Activated CD4-positive, alpha-beta memory T cell treated with anti-CD3 and anti-CD28 coated beads for 36 hours (primary cell): ENCODE data around the gene OLFM1. TPM values are rescaled to one million over a fixed set of nuclear protein-coding genes. Genes with fewer than 3 reads are reported as not detected.
"Not testable (repeated sequence)": the region's sequence is repeated elsewhere in the genome, so short reads cannot be mapped to it uniquely, and the experiment has no call there.

Experiments
- CTCF ChIA-PET: fragments of 350-600 bp; sonication (Branson Sonifier 250); formaldehyde crosslinking; loops from one replicate; lab custom pipeline; 2021; ENCODE audit warnings: antibody characterized with exemption, inconsistent platforms; lab: Charles Lee
- POLR2A ChIA-PET: fragments of 350-600 bp; sonication (Branson Sonifier 250); formaldehyde crosslinking; loops from one replicate; lab custom pipeline; 2021; ENCODE audit warnings: antibody characterized with exemption; lab: Charles Lee
- DNase-seq: peaks from one replicate; pipeline ENCODE4 v3.0.0-alpha.2; 2020
- H3K27ac Mint-ChIP-seq: one replicate; pipeline ENCODE4 v1.8.0; 2021; ENCODE audit warnings: mixed read lengths
- H3K27me3 Mint-ChIP-seq: one replicate; pipeline ENCODE4 v1.8.0; 2021; ENCODE audit warnings: mixed read lengths
- H3K36me3 Mint-ChIP-seq: one replicate; pipeline ENCODE4 v1.8.0; 2021; ENCODE audit warnings: mixed read lengths
- H3K4me1 Mint-ChIP-seq: one replicate; pipeline ENCODE4 v1.8.0; 2021; ENCODE audit warnings: low read depth, mixed read lengths
- H3K4me3 Mint-ChIP-seq: one replicate; pipeline ENCODE4 v1.8.0; 2021; ENCODE audit warnings: mild to moderate bottlenecking, mixed read lengths
- H3K9me3 Mint-ChIP-seq: one replicate; pipeline ENCODE4 v1.8.0; 2021; ENCODE audit warnings: mixed read lengths
- intact Hi-C: fragments of 100-400 bp; cut with micrococcal nuclease; formaldehyde crosslinking; loops from one replicate; pipeline ENCODE4 v1.15.1; 2023
- total RNA-seq, 2 experiments: library from RNA; stranded (reverse); gene quantifications; one replicate each; pipeline ENCODE4 v1.2.3, GENCODE V29; 2021

Gene OLFM1
- total RNA-seq, 2 experiments from 2014 or later: not detected

DNA sequence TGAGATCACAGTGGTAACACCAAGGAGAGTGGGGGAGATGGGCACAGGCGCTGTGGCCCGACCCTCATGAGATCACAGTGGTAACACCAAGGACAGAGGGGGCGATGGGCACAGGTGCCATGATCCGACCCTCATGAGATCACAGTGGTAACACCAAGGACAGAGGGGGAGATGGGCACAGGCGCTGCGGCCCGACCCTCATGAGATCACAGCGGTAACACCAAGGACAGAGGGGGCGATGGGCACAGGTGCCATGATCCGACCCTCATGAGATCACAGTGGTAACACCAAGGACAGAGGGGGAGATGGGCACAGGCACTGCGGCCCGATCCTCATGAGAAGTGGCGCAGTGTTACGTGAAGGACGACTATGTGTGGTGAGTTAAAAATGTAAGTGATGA is 75.1 kb downstream of the OLFM1 start:
- H3K9me3 Mint-ChIP-seq, H3K36me3 Mint-ChIP-seq, H3K27ac Mint-ChIP-seq, H3K4me3 Mint-ChIP-seq, H3K4me1 Mint-ChIP-seq, intact Hi-C loops, H3K27me3 Mint-ChIP-seq, CTCF ChIA-PET, POLR2A ChIA-PET, DNase-seq: not testable (repeated sequence)

DNA sequence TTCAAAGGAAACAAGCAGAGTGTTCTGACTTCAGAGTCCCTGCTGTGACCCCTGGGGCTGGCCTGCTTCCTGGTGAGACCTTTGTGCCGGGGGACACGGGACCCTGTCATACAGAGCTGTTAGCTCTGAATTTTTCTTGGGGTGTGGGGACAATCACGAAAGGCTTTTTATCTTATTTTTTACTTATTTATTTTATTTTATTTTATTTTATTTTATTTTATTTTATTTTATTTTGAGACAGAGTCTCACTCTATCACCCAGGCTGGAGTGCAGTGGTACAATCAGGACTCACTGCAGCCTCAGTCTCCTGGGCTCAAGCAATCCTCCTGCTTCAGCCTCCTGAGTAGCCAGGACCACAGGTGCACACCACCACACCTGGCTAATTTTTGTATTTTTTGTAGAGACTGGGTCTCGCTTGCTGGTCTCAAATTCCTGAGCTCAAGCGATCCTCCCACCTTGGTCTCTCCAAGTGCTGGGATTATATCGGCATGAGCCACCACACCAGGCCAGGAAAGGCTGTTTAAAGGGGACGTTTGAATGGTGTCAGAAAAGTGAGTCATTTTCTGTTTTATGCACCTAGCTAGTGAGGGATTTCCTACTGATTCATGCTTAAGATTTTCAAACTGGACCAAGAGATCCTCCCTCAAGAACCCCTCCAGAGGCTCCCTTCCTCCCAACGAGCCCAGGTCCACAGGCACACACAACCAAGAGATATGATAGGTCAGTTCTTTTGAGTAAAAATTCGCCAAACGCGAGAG is 75.7 kb downstream of the OLFM1 start:
- Mint-ChIP-seq H3K9me3 (no peaks in the 10 kb centered on the region), H3K4me3 (no peak overlapping the region), H3K27ac (no peak overlapping the region), H3K36me3 (no peaks in the 10 kb centered on the region), H3K4me1 (no peaks in the 10 kb centered on the region), H3K27me3 (peaks cover 3% of the 10 kb centered on the region)
- ChIA-PET POLR2A (no interaction called here), CTCF (no interaction called here)
- no peak for DNase-seq
- intact Hi-C loops: no loop called here

DNA sequence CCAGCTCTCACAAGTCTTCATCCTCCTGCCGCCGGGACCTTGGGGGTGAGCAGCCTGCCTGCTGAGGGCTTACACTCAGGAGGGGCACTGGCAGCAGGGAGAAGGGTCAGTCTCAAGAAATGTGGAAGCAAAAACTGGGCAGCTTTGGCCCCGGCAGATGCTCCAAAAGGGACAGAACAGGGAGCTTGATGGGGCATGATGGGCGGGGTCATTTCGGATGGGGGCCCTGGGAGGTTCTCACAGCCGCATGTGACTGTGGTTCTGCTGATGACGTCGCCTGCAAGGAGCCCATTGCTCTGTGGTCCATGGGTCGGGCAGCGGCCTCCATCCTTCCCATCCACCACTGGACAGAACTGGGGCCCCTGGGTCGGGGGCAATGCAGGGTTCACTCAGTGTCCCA is 76.6 kb downstream of the OLFM1 start:
- Mint-ChIP-seq H3K27ac (no peak overlapping the region), H3K4me1 (no peaks in the 10 kb centered on the region), H3K36me3 (no peaks in the 10 kb centered on the region), H3K9me3 (no peaks in the 10 kb centered on the region), H3K4me3 (no peak overlapping the region), H3K27me3 (peaks cover 3% of the 10 kb centered on the region)
- POLR2A ChIA-PET: no interaction called here
- intact Hi-C loops: no loop called here
- DNase-seq: no peak
- CTCF ChIA-PET: no interaction called here

DNA sequence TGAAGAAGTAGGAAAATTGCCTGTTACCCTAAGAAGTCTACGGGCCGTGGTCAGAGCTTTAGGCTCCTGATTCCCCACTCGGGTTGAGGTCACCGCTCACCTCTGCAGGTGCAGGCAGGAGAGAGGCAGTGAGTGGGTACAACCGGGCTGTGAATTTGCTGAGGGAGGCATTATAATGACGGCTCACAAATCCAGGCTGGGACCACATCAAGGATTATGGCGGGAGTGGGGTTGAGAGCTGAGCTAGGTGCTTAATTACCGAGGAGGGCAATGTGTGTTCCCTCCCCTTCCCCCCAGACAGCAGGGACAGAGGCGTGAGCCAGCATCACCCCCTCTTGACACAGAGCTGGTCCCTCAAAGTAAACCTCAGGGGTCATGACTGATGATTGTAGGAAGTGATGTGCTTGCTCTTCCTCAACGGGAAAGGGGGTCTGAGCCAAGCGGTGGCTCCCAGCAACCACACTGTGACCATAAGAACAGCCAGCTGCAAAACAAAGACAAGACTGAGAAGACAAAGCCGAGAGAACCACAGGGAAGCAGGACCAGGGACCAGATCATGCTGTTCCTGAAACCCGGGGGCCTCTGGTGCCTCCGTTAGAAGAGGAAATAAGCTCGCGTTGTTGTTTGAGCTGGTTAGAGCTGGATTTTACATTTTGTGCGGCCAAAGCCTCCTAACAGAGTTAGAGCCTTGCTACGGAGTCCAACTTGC is 77.7 kb downstream of the OLFM1 start:
- peaks cover 3% of the 10 kb centered on the region for H3K27me3 Mint-ChIP-seq
- no peak overlapping the region for H3K27ac Mint-ChIP-seq
- no peaks in the 10 kb centered on the region for H3K4me1 Mint-ChIP-seq
- intact Hi-C loops: no loop called here
- CTCF ChIA-PET: no interaction called here
- H3K36me3 Mint-ChIP-seq: no peaks in the 10 kb centered on the region
- POLR2A ChIA-PET: no interaction called here
- H3K9me3 Mint-ChIP-seq: no peaks in the 10 kb centered on the region
- H3K4me3 Mint-ChIP-seq: no peak overlapping the region
- DNase-seq: no peak

DNA sequence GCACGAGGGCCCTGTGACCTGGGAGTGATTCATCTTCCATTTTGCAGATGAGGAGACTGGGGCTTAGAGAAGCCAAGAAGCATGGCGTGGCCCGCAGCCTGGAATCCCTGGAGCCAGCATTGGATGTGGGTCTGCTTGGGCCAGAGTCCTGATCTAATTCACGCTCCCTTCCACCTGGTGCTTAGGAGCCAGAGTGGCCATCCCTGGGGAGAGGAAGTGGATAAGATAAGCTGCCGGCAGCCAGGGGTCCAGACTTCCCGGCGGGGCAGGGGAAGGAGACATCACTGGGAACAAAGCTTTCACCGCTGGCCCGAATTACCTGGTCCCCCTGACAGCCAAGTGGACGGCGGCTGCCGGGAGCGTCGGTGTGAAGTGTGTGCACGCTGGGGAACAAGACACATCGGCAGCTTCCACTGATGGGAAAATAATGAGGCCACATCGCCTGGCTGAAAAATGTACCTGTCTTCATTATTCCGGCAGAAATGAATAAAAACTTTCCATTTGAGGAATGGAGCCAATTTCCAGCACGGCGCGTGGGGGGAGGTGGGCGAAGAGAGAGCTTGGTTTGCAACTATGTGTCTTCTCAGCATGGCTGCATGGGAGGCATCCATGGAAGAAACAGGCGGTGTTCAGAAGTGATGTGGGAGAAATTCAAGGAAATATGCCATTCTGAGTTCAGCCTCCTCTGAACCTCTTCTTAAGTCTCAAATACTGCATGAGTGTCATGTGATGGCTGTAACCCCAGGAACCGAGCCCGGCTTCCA is 78.5 kb downstream of the OLFM1 start:
- no peak overlapping the region for H3K4me3 Mint-ChIP-seq
- H3K36me3 Mint-ChIP-seq: no peaks in the 10 kb centered on the region
- H3K27ac Mint-ChIP-seq: no peak overlapping the region
- intact Hi-C loops: no loop called here
- ChIA-PET POLR2A (no interaction called here), CTCF (no interaction called here)
- no peaks in the 10 kb centered on the region for H3K4me1 Mint-ChIP-seq
- peaks cover 3% of the 10 kb centered on the region for H3K27me3 Mint-ChIP-seq
- no peaks in the 10 kb centered on the region for H3K9me3 Mint-ChIP-seq
- no peak for DNase-seq

DNA sequence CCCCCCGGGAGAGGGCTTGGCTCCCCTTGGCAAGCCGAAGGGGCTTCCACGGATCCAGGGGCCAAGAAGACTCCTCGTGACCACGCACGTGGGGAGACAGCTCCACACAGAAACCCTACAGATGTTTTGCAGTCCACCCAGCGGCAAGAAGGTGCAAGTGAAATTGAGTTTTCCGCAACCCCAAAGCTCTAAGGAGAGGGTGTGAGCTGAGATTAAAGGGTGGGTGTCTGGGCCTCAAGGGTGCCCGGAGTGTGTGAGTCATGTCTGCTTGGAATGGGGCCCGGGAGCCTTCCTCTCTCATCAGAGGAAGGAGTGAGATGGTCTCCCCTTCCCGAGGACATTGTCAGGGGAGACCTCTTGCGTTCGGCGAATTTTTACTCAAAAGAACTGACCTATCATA is 79.1 kb downstream of the OLFM1 start:
- no peak overlapping the region for H3K27ac Mint-ChIP-seq
- intact Hi-C loops: no loop called here
- CTCF ChIA-PET: no interaction called here
- H3K4me1 Mint-ChIP-seq: no peaks in the 10 kb centered on the region
- DNase-seq: no peak
- peaks cover 3% of the 10 kb centered on the region for H3K27me3 Mint-ChIP-seq
- no peaks in the 10 kb centered on the region for H3K36me3 Mint-ChIP-seq
- no peaks in the 10 kb centered on the region for H3K9me3 Mint-ChIP-seq
- H3K4me3 Mint-ChIP-seq: no peak overlapping the region
- POLR2A ChIA-PET: no interaction called here

DNA sequence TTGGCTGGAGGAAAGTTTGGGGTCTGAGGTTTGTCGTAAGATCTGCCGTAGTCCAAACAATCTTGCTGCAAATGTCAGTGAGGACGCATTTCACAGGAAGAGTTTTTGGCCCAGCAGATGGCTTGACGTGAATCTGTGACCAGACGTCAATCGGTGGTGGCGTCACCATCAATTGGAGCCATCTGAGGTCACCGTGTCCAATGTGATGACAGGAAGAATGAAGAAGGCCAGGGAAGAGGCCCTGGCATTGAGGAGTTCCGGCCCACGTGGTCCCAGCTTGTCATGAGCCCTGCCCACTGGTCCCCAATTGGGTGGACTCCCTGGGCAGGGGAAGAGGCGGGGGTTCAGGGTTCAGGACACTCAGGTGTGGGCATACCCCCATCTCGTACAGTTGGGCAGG is 79.9 kb downstream of the OLFM1 start:
- no peak for DNase-seq
- Mint-ChIP-seq H3K4me1 (no peaks in the 10 kb centered on the region), H3K36me3 (no peaks in the 10 kb centered on the region), H3K27ac (no peak overlapping the region), H3K4me3 (no peak overlapping the region), H3K9me3 (no peaks in the 10 kb centered on the region), H3K27me3 (peaks cover 3% of the 10 kb centered on the region)
- ChIA-PET POLR2A (no interaction called here), CTCF (no interaction called here)
- intact Hi-C loops: no loop called here

DNA sequence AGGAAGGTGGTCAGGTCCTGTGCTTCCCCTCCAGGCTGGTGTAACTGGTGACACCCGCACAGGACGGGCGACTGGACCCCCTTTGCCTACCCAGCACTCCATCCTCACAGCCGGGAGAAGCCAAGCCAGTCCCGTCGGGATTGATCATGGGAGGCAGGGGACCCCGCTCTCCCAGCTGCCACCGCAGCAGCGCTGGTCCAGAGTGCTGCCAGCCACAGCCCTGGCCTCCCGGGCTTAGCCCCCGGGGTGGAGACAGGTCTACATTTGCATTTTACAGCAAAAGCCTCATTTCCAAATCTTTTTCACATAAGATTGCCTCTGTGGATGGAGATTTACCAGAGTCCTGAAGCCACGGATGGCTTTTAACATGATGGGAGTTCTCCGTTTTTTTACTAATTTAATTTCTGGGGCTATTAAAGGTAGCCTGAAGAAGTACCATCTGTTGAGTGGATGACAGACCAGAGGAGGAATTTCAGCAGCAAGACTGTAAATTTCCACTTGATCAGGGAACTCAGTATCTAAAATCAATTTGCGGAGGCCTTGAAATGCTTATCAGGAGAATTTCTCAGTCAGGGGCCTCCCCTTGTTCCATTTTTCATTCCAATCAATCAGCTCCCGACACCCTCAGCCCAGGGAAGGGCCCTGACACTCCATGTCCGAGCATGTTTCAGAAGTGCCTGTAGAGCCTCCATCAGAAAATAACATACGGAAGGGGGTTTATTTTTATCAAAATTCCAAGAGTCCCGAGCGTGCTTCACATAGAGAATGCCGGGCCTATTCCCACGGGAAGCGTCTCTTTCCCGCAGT is 80.6 kb downstream of the OLFM1 start:
- Mint-ChIP-seq H3K27me3 (peaks cover 3% of the 10 kb centered on the region), H3K9me3 (no peaks in the 10 kb centered on the region), H3K4me3 (no peak overlapping the region), H3K27ac (no peak overlapping the region), H3K4me1 (no peaks in the 10 kb centered on the region), H3K36me3 (no peaks in the 10 kb centered on the region)
- ChIA-PET POLR2A (no interaction called here), CTCF (no interaction called here)
- intact Hi-C loops: no loop called here
- DNase-seq: no peak

DNA sequence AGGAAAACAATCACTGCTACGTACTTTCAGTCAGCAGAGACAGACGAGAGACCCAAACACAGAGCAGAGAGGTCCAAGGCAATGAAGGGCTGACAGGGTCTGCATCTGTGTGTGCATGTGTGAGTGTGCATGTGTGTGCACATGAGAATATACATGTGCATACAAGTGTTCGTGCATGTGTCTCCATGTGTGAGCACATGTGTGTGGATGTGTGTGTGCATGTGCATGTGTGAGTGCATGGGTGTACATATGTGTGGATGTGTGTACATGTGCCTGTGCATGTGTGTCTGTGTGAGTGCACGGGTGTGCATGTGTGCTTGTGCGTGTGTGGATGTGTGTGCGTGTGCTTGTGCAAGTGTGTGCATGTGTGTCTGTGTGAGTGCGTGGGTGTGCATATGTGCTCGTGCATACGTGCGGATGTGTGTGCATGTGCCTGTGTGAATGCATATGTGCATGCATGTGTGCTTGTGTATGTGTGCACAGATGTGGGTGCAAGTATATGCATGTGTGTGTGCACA is 82.3 kb downstream of the OLFM1 start:
- peaks cover 3% of the 10 kb centered on the region for H3K27me3 Mint-ChIP-seq
- no peaks in the 10 kb centered on the region for H3K9me3 Mint-ChIP-seq
- ChIA-PET POLR2A (no interaction called here), CTCF (no interaction called here)
- no peaks in the 10 kb centered on the region for H3K4me1 Mint-ChIP-seq
- intact Hi-C loops: no loop called here
- no peak for DNase-seq
- no peaks in the 10 kb centered on the region for H3K36me3 Mint-ChIP-seq
- H3K4me3 Mint-ChIP-seq: no peak overlapping the region
- H3K27ac Mint-ChIP-seq: no peak overlapping the region

DNA sequence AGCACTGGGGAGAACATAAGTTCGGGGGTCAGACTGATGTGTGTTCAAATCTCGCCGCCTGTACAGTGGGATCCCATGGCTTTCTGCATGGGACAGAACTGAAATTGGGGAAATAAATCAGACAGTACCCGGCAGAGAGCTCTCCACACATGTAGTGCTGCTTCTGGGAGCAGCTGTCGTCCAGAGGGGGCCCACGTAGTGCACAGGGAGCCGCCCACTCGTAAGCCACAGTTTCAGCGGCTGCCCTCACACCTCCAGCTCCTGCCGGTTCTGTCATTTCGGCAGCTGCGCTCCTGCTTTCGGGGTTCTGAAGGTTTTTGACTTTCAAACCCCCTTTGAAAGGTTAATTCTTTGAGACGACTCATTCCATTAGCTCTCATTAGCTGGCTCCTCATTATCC is 83.1 kb downstream of the OLFM1 start:
- Mint-ChIP-seq H3K27ac (no peak overlapping the region), H3K9me3 (no peaks in the 10 kb centered on the region), H3K4me1 (no peaks in the 10 kb centered on the region), H3K4me3 (no peak overlapping the region), H3K27me3 (peaks cover 3% of the 10 kb centered on the region), H3K36me3 (no peaks in the 10 kb centered on the region)
- intact Hi-C loops: no loop called here
- ChIA-PET CTCF (no interaction called here), POLR2A (no interaction called here)
- no peak for DNase-seq
